NB4 (cell line): ENCODE data around the gene RGS8.

ENCODE experiments used
- CTCF ChIP-seq: IDR thresholded peaks from one replicate; pipeline ENCODE4 v1.5.1; 2012; ENCODE audit warnings: low read depth, low read length
- MYC ChIP-seq: IDR thresholded peaks from 2 replicates; pipeline ENCODE4 v1.6.1; 2011; ENCODE audit warnings: low read depth, low read length
- POLR2A ChIP-seq: IDR thresholded peaks from 2 replicates; pipeline ENCODE4 v1.6.1; 2011; ENCODE audit warnings: mild to moderate bottlenecking; ENCODE audit not compliant: insufficient read length; ENCODE audit errors: extremely low read depth

DNA sequence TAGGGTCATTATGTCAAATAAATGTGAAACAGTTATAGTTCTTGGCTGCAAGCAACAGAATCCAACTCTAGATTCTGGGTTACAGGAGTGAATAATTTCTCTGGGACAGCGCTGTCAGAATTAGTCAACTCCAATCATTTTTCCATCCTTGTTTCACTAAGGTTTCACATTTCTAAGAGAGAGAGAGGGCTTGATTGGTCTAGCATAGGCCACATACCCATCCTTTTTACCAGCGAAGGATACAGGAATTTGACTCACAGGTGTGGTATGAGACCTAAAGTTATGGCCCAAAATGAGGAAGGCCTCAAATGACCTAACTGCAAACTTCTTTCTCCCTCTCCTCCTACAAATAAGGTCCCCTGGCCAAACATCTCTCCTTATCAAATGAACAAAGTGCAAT lies 25.5 kb upstream of the RGS8 start:
- TF ChIP-seq CTCF (no peak), POLR2A (no peak), MYC (no peak)
